IPS-18c (cell line): ENCODE data around the gene FOXA2.

Experiments
- H3K4me3 ChIP-seq: 2 replicates; pipeline ENCODE4 v1.7.0; 2013; ENCODE audit warnings: low read depth, mild to moderate bottlenecking, low read length, moderate library complexity; ENCODE audit not compliant: insufficient read depth
- H3K9me3 ChIP-seq: one replicate; pipeline ENCODE4 v1.6.1; 2013; ENCODE audit warnings: mild to moderate bottlenecking, low read length, moderate library complexity; ENCODE audit not compliant: control insufficient read depth, insufficient read depth

FOXA2 gene

DNA sequence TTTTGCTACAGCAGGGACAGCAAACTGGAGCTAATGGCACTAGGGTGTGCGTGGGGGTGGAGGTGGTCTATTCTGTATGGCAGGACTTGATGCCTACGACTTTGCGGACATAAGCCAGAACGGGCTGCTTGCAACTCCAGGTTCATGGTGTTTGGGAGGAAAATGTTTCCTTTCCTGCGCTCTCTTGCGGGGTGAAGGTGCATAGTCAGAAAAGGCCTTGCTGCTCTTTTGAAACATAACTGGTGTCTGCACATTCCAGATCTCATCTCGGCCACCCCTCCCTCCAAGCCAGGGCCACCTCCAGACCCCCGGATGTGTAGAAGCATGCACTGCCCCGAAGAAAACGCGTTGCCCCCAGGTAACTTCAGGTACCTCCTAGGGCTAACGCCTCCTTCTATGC lies 8.1 kb downstream of the FOXA2 start:
- no peak overlapping the region for H3K4me3 ChIP-seq
- peaks cover 2% of the 10 kb centered on the region for H3K9me3 ChIP-seq

DNA sequence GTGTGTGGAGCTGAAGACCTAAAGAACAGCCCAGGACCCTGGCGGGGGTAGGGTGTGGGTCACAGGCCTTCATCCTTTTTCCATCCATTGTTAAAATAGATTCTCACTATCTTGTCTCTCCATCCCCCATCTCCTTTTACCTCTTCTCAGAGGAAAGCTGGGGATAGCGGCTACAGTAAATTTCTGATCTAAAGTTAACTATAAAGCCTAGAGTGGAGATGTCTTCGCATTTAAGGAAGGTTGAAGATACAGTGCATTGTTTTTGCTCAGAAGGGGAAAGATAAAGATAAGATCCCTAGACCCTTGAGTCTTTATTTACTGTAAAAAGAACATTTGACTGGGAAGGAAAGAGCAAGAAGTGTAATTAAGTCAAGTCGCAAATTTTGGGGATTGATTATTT lies 8.6 kb downstream of the FOXA2 start:
- H3K9me3 ChIP-seq = peaks cover 2% of the 10 kb centered on the region
- H3K4me3 ChIP-seq = no peak overlapping the region

DNA sequence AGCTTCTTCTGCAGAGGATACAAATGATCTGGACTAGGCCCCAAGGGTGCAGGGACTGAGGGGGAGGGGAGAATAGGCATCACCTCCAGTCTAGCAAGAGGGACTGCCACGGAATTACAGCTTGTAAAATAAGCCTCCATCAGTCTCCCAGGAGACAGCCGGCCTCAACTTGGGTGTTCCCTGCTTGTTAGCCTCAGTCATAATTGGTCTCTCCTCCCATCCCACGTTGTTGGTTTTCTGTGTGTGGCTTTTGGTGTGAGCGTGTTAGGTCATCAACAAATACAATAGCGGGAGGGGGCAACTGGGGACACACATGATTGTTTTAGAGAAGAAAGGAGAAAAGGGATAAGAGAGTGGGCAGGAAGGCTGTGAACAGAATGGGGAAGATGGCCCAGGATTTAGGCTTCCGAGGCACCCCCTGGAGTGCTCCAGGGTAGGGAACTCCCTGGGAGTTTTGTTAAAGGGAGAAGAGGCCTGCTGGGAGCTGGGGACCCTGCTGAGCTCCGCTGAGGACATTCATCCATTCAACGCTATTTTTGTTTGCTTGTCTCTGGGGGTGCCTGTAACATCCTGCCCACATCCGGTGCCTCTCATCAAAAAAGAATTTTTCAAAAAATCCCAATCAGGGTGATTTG lies 9.2 kb downstream of the FOXA2 start:
- Histone ChIP-seq H3K9me3 (peaks cover 2% of the 10 kb centered on the region), H3K4me3 (no peak overlapping the region)

DNA sequence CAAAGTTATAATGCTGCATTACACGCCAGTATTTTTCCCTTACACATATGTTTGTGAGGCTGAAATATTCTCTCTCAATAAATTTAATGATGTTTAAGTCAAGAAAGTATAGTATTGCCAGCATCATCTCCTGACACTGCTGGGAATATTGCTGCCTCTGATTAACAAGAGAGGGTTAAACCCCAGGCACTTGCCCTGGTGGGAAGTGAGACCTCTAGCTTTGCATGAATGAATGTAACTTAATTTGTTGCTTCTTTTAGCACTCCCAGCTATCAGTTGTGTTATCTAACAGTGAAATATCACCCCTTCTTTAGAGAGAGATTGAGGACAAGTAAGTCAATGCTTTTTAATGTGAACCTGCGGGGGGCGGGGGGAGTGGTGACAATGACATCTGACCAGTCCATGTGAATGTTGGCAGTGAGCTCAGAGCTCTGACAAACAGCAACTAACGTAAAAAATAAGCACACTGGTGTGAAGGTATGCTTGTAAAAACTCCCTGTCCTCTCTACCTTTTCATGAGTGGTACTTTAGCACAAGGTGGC lies 9.8 kb downstream of the FOXA2 start:
- Histone ChIP-seq H3K4me3 (no peak overlapping the region), H3K9me3 (peaks cover 2% of the 10 kb centered on the region)

DNA sequence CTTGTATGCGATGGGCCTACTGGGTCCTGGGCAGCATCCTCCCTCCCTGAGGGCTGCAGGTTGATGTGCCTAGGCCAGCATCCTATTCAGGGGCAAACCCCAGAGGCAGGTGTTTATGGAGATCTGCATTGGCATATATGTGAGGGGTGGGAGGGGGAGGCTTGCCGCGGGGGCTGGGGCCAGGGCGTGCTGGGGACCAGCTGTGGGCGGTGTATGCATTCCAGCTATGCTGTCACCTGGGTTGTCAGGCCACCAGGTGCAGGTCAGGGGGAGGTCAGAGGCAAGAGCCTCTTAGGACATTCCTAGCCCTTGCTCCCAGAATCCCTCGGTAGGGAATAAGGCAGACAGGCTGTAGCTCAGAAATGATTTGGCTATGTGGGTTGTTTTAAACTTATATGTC lies 11.9 kb downstream of the FOXA2 start:
- peaks cover 2% of the 10 kb centered on the region for H3K9me3 ChIP-seq

DNA sequence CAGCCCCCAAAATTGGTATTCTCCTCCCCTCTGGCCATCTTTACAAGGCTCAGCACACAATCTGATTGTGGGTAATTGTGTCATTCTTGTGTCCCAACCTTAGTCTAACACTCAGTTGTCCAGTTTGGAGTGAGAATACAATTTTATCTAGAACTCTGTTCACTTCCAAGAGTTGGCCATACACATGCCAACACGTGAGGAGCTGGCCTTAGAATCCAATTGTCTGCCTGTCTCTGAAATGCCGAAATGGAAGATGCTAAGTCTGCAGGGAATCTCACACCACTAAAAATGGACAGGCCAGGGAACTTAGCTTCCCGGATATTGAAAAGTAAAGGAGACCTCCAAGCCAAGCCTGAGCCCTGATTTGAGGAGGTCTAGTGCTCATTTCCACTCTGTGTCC lies 12.3 kb downstream of the FOXA2 start:
- peaks cover 2% of the 10 kb centered on the region for H3K9me3 ChIP-seq
- H3K4me3 ChIP-seq = no peak overlapping the region

More for the DNA sequence above, 11.9 kb downstream of the FOXA2 start:
- H3K4me3 ChIP-seq = no peak overlapping the region

DNA sequence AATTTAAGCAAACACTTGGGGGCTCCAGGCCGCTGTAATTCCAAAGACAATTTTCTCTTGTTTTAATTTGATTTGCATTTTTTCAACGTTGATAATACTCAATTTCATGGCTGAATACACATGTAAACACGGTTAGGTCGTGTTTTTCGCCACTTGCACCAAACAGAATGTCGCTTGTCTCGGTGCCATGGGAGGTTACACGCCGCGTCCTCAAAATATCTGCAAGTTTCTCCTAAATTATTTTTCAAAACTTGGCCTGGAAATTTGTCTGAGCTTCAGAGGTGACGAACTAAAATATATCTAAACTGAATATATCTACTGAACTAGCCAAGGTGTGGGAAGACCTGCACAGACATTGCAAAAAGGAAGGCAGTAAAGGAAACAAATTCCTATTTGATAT lies 15.0 kb downstream of the FOXA2 start:
- no peaks in the 10 kb centered on the region for H3K9me3 ChIP-seq
- no peak overlapping the region for H3K4me3 ChIP-seq

DNA sequence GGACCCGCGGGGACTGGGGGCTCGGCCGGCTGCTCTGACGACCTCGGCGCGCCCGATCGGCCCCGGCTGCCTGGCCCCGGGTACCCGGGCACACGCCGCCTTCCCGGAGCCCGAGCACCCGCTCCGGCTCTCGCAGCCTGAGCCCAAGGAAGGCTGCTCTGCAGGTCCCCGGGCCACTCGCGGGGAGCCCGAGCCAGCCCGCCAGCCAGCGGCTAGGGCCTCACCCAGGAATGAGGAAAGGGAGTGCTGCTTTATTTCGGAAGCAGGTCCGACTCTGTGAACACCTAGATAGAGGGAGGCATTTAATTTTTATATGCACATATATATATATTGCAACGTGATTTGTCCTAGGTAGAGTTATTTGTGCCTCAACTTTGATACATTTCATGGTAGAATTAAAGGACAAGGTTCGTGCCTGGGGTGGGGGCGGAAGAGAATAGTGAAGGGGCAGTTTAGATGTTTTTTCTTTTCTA lies 15.5 kb downstream of the FOXA2 start:
- Histone ChIP-seq H3K4me3 (no peak overlapping the region; the same call in 1 of the 2 replicates), H3K9me3 (no peaks in the 10 kb centered on the region)

DNA sequence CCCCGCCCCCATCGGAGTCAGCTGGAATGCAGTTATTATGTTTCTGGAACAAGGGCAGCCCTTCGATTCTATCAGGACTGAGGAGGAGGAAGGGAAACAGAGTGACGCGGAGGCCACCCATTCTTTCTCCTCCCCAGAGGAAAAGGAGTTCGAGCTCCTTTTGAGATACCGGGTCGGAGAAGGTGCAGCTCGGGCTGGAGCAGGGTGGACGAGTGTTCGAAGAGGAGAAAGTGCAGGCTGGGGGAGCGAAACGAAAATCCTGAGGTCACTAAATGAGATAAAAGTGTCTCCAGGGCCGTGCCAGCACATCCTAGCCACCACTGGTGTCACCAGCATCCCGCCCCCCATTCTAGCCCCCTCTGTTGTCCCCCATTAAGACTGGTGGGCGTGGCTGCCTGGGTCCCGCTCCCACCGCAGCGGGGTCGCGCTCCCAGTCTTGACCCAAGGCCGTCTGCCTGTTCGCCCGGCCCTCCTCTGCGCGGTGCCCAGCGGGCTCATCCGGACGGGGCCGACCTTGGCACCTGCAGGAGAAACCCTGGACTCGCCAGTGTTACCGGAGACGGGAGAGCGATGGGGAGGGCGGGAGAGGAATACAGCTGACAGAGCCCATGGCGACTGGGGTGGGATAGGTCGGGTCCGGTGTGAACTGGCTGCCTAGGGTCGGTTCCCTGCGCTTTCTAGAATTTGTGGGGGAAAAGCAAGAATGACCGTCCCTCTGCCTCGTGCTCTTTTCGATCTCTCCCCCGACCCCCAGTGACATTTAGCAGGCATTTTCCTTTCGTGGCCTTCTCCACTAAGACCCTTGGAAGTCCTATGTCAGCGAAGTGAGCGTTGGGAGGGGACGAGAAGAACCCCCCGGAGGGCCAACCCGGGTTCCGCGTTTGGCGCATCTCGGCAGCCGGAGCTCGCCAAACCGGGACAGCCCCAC lies 16.2 kb downstream of the FOXA2 start:
- H3K4me3 ChIP-seq = no peak overlapping the region; the same call in 1 of the 2 replicates

DNA sequence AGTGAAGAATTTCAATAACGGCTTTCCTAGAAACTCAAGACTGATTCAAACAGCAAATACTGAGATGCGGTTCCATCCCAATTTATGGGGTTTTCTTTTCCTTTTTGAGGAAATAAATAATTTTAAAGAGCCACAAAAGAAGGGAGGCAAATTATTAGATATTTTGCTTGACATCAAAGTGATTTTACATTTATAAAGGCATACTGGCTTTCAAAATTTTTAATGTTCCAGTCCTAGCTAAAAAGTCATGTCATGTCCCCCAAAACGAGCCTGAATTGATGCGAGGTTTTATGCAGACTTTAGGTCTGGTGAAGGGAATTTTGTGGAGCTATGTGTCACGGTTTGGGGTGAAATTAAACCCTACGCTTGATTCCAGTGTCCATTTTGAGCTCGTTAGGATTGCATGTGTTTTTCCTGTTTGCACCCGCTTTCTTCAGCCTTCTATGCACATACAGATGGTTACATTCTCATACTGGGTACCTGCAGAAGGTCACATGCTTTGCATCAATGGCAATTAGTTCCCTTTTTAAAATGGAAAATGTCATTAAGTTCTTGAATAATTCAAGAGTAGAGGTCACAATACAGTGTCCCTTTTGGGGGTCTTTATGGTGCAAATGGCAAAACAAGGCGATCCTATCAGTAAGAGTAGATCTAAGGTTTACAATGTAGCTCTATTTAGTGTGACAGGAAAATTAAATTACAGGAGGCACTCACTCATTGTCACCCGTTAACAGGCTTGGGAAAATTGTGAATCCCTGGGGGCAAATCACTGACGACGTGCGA lies 17.3 kb downstream of the FOXA2 start:
- Histone ChIP-seq H3K4me3 (no peak overlapping the region), H3K9me3 (no peaks in the 10 kb centered on the region)

More for the DNA sequence above, 16.2 kb downstream of the FOXA2 start:
- H3K9me3 ChIP-seq = no peaks in the 10 kb centered on the region

DNA sequence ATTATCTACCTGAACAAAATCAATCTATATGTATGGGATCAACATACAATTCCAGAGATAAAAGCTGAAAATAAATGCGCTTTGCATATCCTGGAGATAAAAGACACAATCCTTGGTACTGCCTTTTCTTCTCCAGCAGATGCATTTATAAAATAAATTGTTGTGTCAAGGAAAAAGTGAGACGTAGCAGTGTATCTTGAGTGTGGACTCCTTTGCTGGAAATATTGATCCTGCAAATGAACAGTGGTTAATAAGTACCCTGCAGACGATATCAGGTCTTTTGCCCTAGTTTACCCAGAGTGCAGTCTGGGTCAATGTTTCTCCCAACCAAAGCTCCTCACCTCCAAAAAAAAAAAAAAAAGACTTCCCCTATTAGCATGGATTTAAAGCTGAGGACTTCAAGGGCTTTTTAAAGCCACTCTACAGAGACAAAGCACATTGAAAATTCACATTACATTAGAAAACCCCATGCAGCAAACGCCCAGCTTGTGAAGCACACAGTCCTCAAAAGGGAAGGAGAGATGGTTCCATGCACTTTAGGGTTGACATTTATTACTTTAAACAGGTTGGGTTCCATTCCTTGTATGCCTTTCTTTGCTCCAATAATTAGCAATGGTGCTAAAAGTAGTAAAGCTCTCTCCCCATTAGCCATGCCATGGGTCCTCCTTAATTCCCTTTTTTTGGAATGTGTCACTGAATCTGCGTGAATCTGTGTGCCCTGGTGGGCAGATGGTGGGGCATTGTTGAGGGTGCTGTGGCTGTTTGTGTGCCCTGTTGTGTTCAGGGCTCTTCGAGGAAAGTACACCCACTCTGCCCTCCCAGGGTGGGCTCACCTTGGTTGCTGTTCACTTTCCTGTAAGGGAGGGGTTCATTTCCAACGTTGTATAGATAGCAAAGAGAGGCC lies 21.1 kb downstream of the FOXA2 start:
- H3K9me3 ChIP-seq = no peaks in the 10 kb centered on the region
- H3K4me3 ChIP-seq = no peak overlapping the region

DNA sequence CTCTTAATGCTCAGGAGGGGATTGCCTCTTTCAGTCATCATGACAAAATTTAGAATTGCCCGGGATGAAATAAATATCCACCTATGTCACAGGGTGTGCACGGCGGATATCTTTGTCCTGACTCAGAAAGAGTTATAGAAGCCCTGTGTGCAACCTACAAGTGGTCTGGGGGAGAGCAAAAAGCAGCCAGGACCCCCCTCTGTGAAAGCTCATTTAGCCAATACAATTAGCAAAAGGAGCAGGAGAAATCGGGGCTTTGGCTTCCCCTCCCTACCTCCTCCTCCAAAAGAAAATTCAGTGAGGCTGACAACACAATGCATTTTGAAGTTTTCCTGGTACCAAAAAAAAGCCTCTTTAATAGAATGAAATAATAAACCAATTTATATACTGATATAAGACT lies 21.8 kb downstream of the FOXA2 start:
- no peak overlapping the region for H3K4me3 ChIP-seq

DNA sequence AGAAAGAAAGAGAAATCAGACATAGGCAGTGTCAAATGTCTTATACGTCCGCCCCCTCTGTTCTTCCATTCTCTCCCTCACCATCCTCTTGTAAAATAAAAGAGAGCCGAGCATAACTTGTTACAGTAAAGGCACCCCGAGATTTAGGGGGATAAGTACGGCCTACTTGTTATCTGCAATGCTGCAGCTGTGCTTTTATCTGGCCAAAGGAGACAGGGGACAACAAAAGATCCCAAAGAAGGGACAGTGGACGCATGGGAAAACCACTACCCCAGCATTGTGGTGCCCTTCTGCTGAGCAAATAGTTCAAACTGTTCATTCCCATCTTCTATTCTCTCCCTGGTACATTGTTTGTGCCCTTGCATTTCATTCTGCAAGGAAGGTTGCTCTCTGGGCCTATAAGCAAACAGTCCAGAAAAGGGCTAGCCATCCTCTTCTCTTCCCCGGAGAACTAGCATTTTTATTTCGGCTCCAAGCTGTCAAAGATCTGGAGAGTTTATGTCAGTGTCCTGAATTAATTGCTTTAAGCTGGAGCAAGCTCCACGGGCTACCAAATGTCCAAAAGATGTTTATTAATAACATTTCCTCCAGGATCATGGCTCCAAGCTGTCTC lies 22.3 kb downstream of the FOXA2 start:
- H3K4me3 ChIP-seq = no peak overlapping the region
- no peaks in the 10 kb centered on the region for H3K9me3 ChIP-seq

More for the DNA sequence above, 21.8 kb downstream of the FOXA2 start:
- H3K9me3 ChIP-seq = no peaks in the 10 kb centered on the region

DNA sequence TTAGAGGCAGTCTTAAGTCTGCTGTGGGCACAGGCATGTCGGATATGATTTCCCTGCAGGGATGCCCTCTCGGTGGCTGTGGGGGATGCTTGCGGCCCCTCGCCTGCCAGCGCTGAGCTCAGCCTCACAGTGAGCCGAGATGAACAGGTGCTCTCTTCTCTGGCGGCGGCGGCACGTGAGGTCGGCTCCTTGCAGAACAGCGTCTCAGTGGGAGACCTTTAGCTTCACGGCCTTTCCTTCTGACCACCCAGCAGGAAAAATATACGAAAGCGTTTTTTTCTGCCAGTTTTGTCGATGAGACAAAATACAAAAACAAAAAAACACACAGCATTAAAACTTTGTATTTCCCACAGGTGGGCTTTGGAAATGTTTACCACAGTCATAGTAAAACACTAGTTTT lies 23.6 kb downstream of the FOXA2 start:
- H3K9me3 ChIP-seq = no peaks in the 10 kb centered on the region
- no peak overlapping the region for H3K4me3 ChIP-seq

DNA sequence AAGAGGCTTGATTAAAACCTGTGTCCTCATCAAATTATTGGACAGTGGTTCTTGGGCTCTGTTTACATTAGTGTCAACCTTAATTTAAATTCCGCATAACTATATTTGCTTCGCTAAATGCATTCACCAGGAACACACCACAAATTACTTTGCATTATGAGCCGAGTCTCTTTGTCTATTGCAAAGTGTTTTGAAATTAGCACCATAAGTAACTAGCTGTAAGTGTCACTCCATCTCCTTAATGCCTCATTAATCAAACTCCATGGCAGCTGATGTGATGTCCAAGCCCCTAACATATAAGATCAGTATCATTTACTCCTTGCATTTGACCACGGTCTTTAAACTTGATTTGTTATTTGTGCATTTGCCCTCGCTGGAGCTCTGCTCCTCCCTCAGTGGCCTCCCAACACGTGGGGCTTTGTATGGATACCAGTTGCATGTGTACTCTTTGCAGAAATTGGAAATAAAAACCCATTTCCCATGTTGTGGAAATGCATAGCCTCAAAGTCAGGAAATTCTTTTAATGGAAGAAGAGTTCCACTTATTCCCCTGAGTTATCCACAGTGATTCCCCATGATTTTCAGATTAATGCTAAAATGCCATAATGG lies 24.6 kb downstream of the FOXA2 start:
- Histone ChIP-seq H3K4me3 (no peak overlapping the region), H3K9me3 (no peaks in the 10 kb centered on the region)
